ENCODE results near the gene PRKCH. TPM values are rescaled to one million over a fixed set of nuclear protein-coding genes. Genes with fewer than 3 reads are reported as not detected.

Gene PRKCH
- total RNA-seq, 1 experiment from 2014 or later = 12.4 TPM

DNA sequence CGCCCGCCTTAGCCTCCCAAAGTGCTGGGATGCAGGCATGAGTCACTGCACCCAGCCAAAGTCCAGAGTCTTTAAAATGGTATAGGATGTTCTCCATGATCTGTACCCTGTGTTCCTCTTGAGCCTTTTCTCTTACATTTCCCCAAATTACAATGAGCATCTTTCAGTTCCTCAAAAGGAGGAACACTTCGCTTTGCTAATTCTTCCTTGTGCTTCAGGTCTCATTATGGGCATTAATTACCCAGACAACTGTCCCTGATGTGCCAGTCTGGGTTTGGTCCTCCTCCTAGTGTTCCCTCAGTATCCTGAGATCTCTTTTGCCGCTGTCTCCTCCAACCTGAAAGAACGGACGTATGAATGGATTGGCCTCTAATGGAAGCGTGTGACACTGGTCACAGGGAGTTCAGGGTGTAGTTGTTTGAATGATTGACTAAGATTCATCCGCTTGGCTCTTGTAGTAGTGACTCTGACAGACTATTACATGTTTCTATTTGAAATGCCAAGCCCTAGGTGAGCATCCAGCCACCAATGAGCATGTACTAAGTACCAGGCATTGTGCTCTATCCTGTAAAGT is 8.2 kb downstream of the PRKCH start:
- Mint-ChIP-seq H3K4me1 (ENCODE audit: insufficient read depth, unreplicated experiment) (peaks cover 8% of the 10 kb centered on the region), H3K27me3 (ENCODE audit: insufficient read depth, unreplicated experiment) (no peaks in the 10 kb centered on the region), H3K36me3 (ENCODE audit: insufficient read depth, unreplicated experiment) (peaks cover 5% of the 10 kb centered on the region), H3K9me3 (ENCODE audit: unreplicated experiment) (no peaks in the 10 kb centered on the region), H3K27ac (ENCODE audit: low read depth, unreplicated experiment) (no peak overlapping the region), H3K4me3 (ENCODE audit: unreplicated experiment) (no peak overlapping the region)
- ChIA-PET CTCF (no interaction called here), POLR2A (no interaction called here)
- intact Hi-C loops (cut with micrococcal nuclease) = no loop called here
- TF ChIP-seq, protein P1, sequence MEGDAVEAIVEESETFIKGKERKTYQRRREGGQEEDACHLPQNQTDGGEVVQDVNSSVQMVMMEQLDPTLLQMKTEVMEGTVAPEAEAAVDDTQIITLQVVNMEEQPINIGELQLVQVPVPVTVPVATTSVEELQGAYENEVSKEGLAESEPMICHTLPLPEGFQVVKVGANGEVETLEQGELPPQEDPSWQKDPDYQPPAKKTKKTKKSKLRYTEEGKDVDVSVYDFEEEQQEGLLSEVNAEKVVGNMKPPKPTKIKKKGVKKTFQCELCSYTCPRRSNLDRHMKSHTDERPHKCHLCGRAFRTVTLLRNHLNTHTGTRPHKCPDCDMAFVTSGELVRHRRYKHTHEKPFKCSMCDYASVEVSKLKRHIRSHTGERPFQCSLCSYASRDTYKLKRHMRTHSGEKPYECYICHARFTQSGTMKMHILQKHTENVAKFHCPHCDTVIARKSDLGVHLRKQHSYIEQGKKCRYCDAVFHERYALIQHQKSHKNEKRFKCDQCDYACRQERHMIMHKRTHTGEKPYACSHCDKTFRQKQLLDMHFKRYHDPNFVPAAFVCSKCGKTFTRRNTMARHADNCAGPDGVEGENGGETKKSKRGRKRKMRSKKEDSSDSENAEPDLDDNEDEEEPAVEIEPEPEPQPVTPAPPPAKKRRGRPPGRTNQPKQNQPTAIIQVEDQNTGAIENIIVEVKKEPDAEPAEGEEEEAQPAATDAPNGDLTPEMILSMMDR (IDR thresholded peaks at IDR 0.05; ENCODE audit: unreplicated experiment) = no peak
- DNase-seq (ENCODE audit: unreplicated experiment) = no peak
- no TSS peak for BruUV-seq (replicated peaks)

DNA sequence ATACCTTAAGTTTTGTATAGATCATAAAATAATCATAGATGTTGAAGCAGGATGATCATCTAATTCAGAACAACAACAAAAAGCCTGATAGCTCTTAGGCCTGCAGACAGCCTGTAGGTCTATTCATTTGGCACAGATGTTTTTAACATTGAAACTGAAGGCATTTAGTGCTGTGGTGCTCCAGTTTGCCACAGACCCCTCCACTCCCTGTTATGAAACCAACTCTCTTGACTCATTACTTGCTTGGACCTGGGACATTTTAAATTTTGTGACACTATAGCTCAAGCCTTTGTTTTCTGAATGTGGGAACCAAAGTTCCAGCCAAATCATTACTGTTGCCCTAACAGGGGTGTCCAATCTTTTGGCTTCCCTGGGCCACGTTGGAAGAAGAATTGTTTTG is 9.1 kb downstream of the PRKCH start:
- BruUV-seq (replicated peaks) = no TSS peak
- Mint-ChIP-seq H3K36me3 (ENCODE audit: insufficient read depth, unreplicated experiment) (peaks cover 6% of the 10 kb centered on the region), H3K9me3 (ENCODE audit: unreplicated experiment) (no peaks in the 10 kb centered on the region), H3K27ac (ENCODE audit: low read depth, unreplicated experiment) (no peak overlapping the region), H3K4me3 (ENCODE audit: unreplicated experiment) (no peak overlapping the region), H3K4me1 (ENCODE audit: insufficient read depth, unreplicated experiment) (peaks cover 8% of the 10 kb centered on the region), H3K27me3 (ENCODE audit: insufficient read depth, unreplicated experiment) (no peaks in the 10 kb centered on the region)
- TF ChIP-seq, protein P1 (IDR thresholded peaks at IDR 0.05; ENCODE audit: unreplicated experiment) = no peak
- intact Hi-C loops (cut with micrococcal nuclease) = no loop called here
- no peak for DNase-seq (ENCODE audit: unreplicated experiment)
- CTCF ChIA-PET = interaction anchor here (0.6 to 1.0 kb wide), 3 partner anchors 12 to 57 kb away, joined by 3 read pairs; no protein-coding TSS in a partner anchor
- POLR2A ChIA-PET = interaction anchor here (0.6 to 1.1 kb wide), 3 partner anchors 9 to 1963 kb away, joined by 3 to 5 read pairs (median 4); partner anchors contain the start of gene PRKCH

DNA sequence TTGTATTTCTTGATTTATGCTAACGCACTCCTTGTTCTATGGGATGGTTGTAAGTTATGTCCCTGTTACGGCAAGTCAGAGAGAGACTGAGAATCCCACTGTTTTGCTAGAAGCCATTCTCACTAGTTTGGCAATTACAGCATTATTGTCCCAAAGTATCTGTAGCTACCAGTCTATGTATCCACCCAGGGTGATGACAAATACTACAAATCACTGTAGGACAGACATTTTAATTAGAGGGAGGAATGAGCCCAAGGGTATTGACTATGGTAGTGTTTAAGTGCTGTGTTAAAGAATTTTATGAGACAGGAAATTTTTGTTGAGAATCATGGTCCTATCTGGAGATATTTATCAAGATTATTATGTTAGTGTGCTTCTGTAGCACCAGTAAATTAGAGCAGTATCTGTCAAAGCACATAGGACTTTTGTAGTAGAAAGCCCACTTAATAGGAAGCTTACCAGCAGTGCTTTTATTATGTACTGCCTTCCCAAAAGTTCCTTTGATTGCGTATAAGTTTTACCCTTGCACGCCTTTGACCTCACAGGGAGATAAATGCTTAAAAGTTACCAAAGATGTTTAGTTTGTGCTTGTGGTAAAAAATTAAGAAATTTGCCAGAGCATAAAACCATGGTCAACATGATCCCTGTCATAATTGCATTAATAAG is 10.7 kb downstream of the PRKCH start:
- peaks cover 3% of the 10 kb centered on the region for H3K4me1 Mint-ChIP-seq (ENCODE audit: insufficient read depth, unreplicated experiment)
- POLR2A ChIA-PET = interaction anchor here (1.1 to 2.5 kb wide), 2 partner anchors 10 to 17 kb away, joined by 3 to 11 read pairs; partner anchors contain the start of gene PRKCH
- no peak overlapping the region for H3K4me3 Mint-ChIP-seq (ENCODE audit: unreplicated experiment)
- no peaks in the 10 kb centered on the region for H3K27me3 Mint-ChIP-seq (ENCODE audit: insufficient read depth, unreplicated experiment)
- H3K9me3 Mint-ChIP-seq (ENCODE audit: unreplicated experiment) = no peaks in the 10 kb centered on the region
- CTCF ChIA-PET = interaction anchor here (0.9 to 1.5 kb wide), 2 partner anchors 9 to 11 kb away, joined by 3 read pairs; partner anchors contain the start of gene PRKCH
- H3K36me3 Mint-ChIP-seq (ENCODE audit: insufficient read depth, unreplicated experiment) = peaks cover 6% of the 10 kb centered on the region
- no peak for DNase-seq (ENCODE audit: unreplicated experiment)
- intact Hi-C loops (cut with micrococcal nuclease) = no loop called here
- BruUV-seq (replicated peaks) = no TSS peak
- TF ChIP-seq, protein P1 (IDR thresholded peaks at IDR 0.05; ENCODE audit: unreplicated experiment) = no peak
- H3K27ac Mint-ChIP-seq (ENCODE audit: low read depth, unreplicated experiment) = no peak overlapping the region

DNA sequence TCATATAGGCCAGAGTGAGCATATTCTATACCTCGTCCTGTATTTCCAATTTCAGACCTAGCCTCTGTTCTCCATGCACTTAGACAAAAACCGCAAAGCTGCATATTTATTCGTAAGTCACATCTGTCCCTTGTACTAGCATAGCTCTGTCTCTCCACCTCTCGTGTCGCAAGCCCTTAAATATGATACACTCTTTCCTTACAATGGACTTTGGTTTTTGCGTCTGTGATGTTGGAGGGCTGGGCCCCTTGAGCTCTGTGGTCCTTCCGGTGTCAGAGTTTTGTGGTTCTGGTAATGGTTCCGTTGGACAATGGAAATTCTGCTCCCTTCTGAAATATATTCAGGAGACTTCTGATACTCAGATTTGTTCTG is 11.3 kb downstream of the PRKCH start:
- no peak for DNase-seq (ENCODE audit: unreplicated experiment)
- Mint-ChIP-seq H3K27ac (ENCODE audit: low read depth, unreplicated experiment) (no peak overlapping the region), H3K9me3 (ENCODE audit: unreplicated experiment) (no peaks in the 10 kb centered on the region), H3K4me3 (ENCODE audit: unreplicated experiment) (no peak overlapping the region), H3K4me1 (ENCODE audit: insufficient read depth, unreplicated experiment) (no peaks in the 10 kb centered on the region), H3K36me3 (ENCODE audit: insufficient read depth, unreplicated experiment) (peaks cover 6% of the 10 kb centered on the region), H3K27me3 (ENCODE audit: insufficient read depth, unreplicated experiment) (no peaks in the 10 kb centered on the region)
- ChIA-PET POLR2A (interaction anchor here (1.1 to 2.5 kb wide), 2 partner anchors 10 to 17 kb away, joined by 3 to 11 read pairs; partner anchors contain the start of gene PRKCH), CTCF (interaction anchor here (0.7 to 1.5 kb wide), 3 partner anchors 9 to 12 kb away, joined by 3 read pairs; partner anchors contain the start of gene PRKCH)
- intact Hi-C loops (cut with micrococcal nuclease) = no loop called here
- no TSS peak for BruUV-seq (replicated peaks)
- TF ChIP-seq, protein P1 (IDR thresholded peaks at IDR 0.05; ENCODE audit: unreplicated experiment) = no peak

Measured in MCF 10A (cell line).